SH-SY5Y (cell line): ENCODE data around the gene HTT.

Experiments used
- GATA2 ChIP-seq: IDR thresholded peaks from 2 replicates; pipeline ENCODE4 v1.6.1; 2011; ENCODE audit warnings: mild to moderate bottlenecking, low read depth, low read length
- GATA3 ChIP-seq: IDR thresholded peaks from 2 replicates; pipeline ENCODE4 v1.6.1; 2011; ENCODE audit warnings: low read depth, mild to moderate bottlenecking, low read length, moderate library complexity

HTT gene

GRCh38 chr4:3041192-3042142 lies 33.0 kb upstream of the HTT start:
- TF ChIP-seq GATA3 (no peak), GATA2 (no peak)

GRCh38 chr4:3042226-3042625 lies 32.3 kb upstream of the HTT start:
- no peak for TF ChIP-seq GATA2
- TF ChIP-seq GATA3, result no peak

- TF ChIP-seq GATA3 (no peak), GATA2 (no peak)
Measured at GRCh38 chr4:3043282-3044020, 31.0 kb upstream of the HTT start.

GRCh38 chr4:3044870-3045819 lies 29.3 kb upstream of the HTT start:
- TF ChIP-seq GATA2 (no peak), GATA3 (no peak)

- TF ChIP-seq GATA3 (no peak), GATA2 (no peak)
Measured at GRCh38 chr4:3046162-3046561, 28.3 kb upstream of the HTT start.

- TF ChIP-seq GATA3 (no peak), GATA2 (no peak)
Measured at GRCh38 chr4:3046623-3047022, 27.9 kb upstream of the HTT start.

- no peak for TF ChIP-seq GATA2
- no peak for TF ChIP-seq GATA3
Measured at GRCh38 chr4:3047464-3048286, 26.8 kb upstream of the HTT start.

- no peak for TF ChIP-seq GATA3
- TF ChIP-seq GATA2, result no peak
Measured at GRCh38 chr4:3054169-3054759, 20.2 kb upstream of the HTT start.

- no peak for TF ChIP-seq GATA2
- no peak for TF ChIP-seq GATA3
Measured at GRCh38 chr4:3059943-3060342, 14.5 kb upstream of the HTT start.

GRCh38 chr4:3060946-3061345 lies 13.5 kb upstream of the HTT start:
- TF ChIP-seq GATA2, result no peak
- no peak for TF ChIP-seq GATA3

- TF ChIP-seq GATA2 (no peak), GATA3 (no peak)
Measured at GRCh38 chr4:3062471-3062870, 12.0 kb upstream of the HTT start.

- no peak for TF ChIP-seq GATA2
Measured at GRCh38 chr4:3065551-3065950, 8.9 kb upstream of the HTT start.

- TF ChIP-seq GATA2 (no peak), GATA3 (no peak)
Measured at GRCh38 chr4:3066836-3067400, 7.6 kb upstream of the HTT start.
